ENCODE results near the gene SMARCAD1. TPM values are rescaled to one million over a fixed set of nuclear protein-coding genes. Genes with fewer than 3 reads are reported as not detected.
A peak's percentile ranks its signal among the peaks of the same experiment; 100 is the strongest.

SMARCAD1 gene
- total and polyA plus RNA-seq, 2 experiments from 2014 or later: 23.8 to 86.2 TPM

DNA sequence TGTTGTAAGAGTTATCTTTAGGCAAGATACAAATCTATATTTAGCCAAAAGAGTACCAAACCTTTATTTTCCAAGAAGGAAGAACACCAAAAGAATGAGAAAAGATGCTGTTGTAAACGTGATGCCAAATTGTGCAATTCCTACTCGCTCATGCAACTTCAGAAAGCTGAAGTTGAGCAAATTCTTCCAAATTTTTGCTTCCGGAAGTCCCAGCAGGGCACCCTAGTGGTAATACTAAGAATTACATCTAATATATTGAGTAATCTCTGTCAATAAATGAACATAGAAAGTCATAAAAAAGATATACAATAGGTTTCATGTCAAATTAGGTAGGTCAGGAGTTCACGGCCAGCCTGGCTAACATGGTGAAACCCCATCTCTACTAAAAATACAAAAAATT, 36.0 kb upstream of the SMARCAD1 start:
- ATAC-seq: no peak
- peaks cover 15% of the 10 kb centered on the region for H3K9me3 Mint-ChIP-seq

DNA sequence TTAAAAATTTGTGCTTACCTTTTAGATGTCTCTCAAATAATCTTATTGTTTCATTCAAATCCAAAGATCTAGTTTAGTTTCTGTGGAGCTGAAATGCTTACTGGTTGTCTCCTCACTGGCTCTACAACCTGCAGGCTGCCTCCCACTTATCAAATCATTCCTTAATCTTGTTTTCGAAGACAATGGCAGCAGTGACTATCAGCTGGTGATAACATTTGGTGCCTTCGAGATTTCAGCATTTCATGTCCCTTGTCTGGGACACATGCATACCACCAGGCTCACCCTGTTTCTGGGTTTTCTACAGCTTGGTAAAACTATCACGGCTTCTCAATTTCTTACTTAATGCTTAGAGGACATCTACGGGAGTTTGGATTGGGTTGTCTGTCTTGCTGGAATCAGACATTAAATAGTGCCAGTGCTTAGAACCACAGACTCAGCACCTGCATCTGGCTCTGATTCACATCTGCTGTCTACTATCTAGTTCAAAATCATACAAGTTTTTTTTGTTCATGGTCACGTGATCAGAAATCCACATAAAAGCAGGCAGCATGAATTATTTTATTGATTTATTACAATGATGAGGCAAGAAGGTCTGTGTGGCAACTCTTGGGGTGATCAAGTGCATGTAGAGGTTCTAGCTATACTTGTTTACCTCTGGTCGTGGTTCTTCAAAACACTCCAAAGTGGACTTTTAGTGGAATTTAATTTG, 32.0 kb upstream of the SMARCAD1 start:
- Histone ChIP-seq H3K27ac (ENCODE audit: low read depth) (no peak overlapping the region), H3K4me3 (no peak overlapping the region), H3K4me2 (no peak overlapping the region), H2AFZ (peak overlapping the region; percentile 7; the same call in 1 of the 2 replicates), H3K36me3 (ENCODE audit: insufficient read depth) (no peaks in the 10 kb centered on the region), H3F3A (replicated peaks; ENCODE audit: low read depth) (no peaks in the 10 kb centered on the region), H3K79me2 (replicated peaks; ENCODE audit: insufficient read depth) (no peaks in the 10 kb centered on the region), H3K4me1 (ENCODE audit: insufficient read depth) (no peaks in the 10 kb centered on the region), H3K9me2 (ENCODE audit: insufficient read depth) (0 out of 2 replicates have a peak, but pooled peaks cover 11% of the 10 kb centered on the region), H3K27me3 (ENCODE audit: insufficient read depth) (no peaks in the 10 kb centered on the region), H4K20me1 (replicated peaks; ENCODE audit: insufficient read depth) (no peaks in the 10 kb centered on the region)
- ATAC-seq (no peak), DNase-seq (ENCODE audit: low spot score) (no peak)
- H3K4me1 Mint-ChIP-seq: peaks cover 4% of the 10 kb centered on the region; the same call in 2 of the 3 replicates
- no peak overlapping the region for H3K4me3 Mint-ChIP-seq
- no peaks in the 10 kb centered on the region for H3K36me3 Mint-ChIP-seq (ENCODE audit: low read depth)
- no peak overlapping the region for H3K27ac Mint-ChIP-seq
- H3K27me3 Mint-ChIP-seq (ENCODE audit: insufficient read depth, low read depth, poor library complexity): peaks cover 1% of the 10 kb centered on the region
- H3K9me3 Mint-ChIP-seq: peaks cover 6% of the 10 kb centered on the region
- TF ChIP-seq JUNB (IDR thresholded peaks at IDR 0.05; ENCODE audit: unreplicated experiment) (no peak), POLR2AphosphoS5 (IDR thresholded peaks at IDR 0.05; ENCODE audit: low read depth) (no peak), ZNF331 (CRISPR knock-in tag; IDR thresholded peaks at IDR 0.05; ENCODE audit: low read depth) (no peak), EZH2phosphoT487 (IDR thresholded peaks at IDR 0.05; ENCODE audit: unreplicated experiment) (no peak)
- TF ChIP-seq, protein P1, sequence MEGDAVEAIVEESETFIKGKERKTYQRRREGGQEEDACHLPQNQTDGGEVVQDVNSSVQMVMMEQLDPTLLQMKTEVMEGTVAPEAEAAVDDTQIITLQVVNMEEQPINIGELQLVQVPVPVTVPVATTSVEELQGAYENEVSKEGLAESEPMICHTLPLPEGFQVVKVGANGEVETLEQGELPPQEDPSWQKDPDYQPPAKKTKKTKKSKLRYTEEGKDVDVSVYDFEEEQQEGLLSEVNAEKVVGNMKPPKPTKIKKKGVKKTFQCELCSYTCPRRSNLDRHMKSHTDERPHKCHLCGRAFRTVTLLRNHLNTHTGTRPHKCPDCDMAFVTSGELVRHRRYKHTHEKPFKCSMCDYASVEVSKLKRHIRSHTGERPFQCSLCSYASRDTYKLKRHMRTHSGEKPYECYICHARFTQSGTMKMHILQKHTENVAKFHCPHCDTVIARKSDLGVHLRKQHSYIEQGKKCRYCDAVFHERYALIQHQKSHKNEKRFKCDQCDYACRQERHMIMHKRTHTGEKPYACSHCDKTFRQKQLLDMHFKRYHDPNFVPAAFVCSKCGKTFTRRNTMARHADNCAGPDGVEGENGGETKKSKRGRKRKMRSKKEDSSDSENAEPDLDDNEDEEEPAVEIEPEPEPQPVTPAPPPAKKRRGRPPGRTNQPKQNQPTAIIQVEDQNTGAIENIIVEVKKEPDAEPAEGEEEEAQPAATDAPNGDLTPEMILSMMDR (conservative IDR thresholded peaks at IDR 0.05; ENCODE audit: low read depth in 2 of 2): no peak

More for the DNA sequence above, 36.0 kb upstream of the SMARCAD1 start:
- H4K20me1 ChIP-seq (replicated peaks; ENCODE audit: insufficient read depth): no peaks in the 10 kb centered on the region
- no peak overlapping the region for H3K4me3 ChIP-seq
- no peak overlapping the region for H3K27ac ChIP-seq (ENCODE audit: low read depth)
- H3F3A ChIP-seq (replicated peaks; ENCODE audit: low read depth): no peaks in the 10 kb centered on the region
- no peak overlapping the region for H3K4me2 ChIP-seq
- peaks cover 18% of the 10 kb centered on the region for H3K4me1 ChIP-seq (ENCODE audit: insufficient read depth)
- H3K36me3 ChIP-seq (ENCODE audit: insufficient read depth): no peaks in the 10 kb centered on the region
- no peaks in the 10 kb centered on the region for H3K27me3 ChIP-seq (ENCODE audit: insufficient read depth)
- H3K9me2 ChIP-seq (ENCODE audit: insufficient read depth): 0 out of 2 replicates have a peak, but pooled peaks cover 4% of the 10 kb centered on the region
- Mint-ChIP-seq H3K4me3 (no peak overlapping the region), H3K4me1 (peaks cover 11% of the 10 kb centered on the region), H3K27me3 (ENCODE audit: insufficient read depth, low read depth, poor library complexity) (peaks cover 5% of the 10 kb centered on the region), H3K27ac (no peak overlapping the region), H3K36me3 (ENCODE audit: low read depth) (peaks cover 4% of the 10 kb centered on the region; the same call in 2 of the 3 replicates)
- no peak for TF ChIP-seq POLR2AphosphoS5 (IDR thresholded peaks at IDR 0.05; ENCODE audit: low read depth)
- no peak for TF ChIP-seq JUNB (IDR thresholded peaks at IDR 0.05; ENCODE audit: unreplicated experiment)
- no peak for TF ChIP-seq CREB1 (CRISPR knock-in tag; IDR thresholded peaks at IDR 0.05; ENCODE audit: low read depth)
- TF ChIP-seq, protein P1 (conservative IDR thresholded peaks at IDR 0.05; ENCODE audit: low read depth in 2 of 2): peak; percentile 33 to 81
- TF ChIP-seq, protein P2, sequence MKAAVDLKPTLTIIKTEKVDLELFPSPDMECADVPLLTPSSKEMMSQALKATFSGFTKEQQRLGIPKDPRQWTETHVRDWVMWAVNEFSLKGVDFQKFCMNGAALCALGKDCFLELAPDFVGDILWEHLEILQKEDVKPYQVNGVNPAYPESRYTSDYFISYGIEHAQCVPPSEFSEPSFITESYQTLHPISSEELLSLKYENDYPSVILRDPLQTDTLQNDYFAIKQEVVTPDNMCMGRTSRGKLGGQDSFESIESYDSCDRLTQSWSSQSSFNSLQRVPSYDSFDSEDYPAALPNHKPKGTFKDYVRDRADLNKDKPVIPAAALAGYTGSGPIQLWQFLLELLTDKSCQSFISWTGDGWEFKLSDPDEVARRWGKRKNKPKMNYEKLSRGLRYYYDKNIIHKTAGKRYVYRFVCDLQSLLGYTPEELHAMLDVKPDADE (IDR thresholded peaks at IDR 0.05): no peak
- no peaks in the 10 kb centered on the region for H3K79me2 ChIP-seq (replicated peaks; ENCODE audit: insufficient read depth)
- peak; percentile 42 for DNase-seq (ENCODE audit: low spot score)
- H2AFZ ChIP-seq: no peak overlapping the region

All from GM23338 (cell line).